Measurements from ENCODE around the gene ADCY10. TPM values are rescaled to one million over a fixed set of nuclear protein-coding genes. Genes with fewer than 3 reads are reported as not detected.

The ADCY10 gene
- total and polyA plus RNA-seq, 9 of the 15 experiments (the other 6 are each of a cell fraction or from before 2014, with no cell fraction given), result 0.08 to 0.86 (median 0.22) TPM

DNA sequence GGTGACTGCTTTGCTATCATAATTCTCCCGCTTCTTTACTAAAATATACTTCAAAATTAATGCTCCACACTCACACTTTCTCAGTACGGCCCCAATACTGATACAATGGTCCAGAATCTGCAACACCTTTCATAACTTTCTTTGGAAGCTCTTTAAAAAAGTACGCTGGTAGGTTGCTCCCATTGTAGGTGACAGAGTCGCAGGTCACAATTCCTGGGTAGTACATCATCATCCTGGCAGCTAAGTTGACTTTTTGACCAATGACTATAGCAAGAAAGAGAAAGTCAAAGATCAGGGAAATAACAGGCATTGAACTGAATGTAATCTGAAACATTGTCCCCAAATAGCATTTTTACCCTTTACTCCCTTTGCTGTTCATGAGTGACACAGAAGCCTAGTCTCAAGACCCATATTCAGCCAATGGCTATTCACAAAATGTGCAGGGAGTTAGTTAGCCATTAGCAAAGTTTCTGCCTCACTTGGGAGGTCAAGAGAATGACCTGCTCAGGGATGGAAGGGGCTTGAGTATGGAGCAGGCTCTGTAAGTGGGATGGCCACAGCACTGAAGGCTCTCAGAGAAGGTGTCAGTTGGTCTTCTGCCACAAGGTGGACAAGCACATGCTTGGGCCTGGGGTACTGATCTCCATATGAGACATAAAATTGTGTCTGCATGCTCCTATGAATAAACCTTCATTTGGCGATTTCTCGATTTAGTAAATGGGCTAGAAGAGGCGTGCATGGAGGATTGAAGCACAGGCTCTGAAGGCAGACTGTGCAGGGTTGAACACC, 35.4 kb downstream of the ADCY10 start (continued):
- TF ChIP-seq, protein P1, sequence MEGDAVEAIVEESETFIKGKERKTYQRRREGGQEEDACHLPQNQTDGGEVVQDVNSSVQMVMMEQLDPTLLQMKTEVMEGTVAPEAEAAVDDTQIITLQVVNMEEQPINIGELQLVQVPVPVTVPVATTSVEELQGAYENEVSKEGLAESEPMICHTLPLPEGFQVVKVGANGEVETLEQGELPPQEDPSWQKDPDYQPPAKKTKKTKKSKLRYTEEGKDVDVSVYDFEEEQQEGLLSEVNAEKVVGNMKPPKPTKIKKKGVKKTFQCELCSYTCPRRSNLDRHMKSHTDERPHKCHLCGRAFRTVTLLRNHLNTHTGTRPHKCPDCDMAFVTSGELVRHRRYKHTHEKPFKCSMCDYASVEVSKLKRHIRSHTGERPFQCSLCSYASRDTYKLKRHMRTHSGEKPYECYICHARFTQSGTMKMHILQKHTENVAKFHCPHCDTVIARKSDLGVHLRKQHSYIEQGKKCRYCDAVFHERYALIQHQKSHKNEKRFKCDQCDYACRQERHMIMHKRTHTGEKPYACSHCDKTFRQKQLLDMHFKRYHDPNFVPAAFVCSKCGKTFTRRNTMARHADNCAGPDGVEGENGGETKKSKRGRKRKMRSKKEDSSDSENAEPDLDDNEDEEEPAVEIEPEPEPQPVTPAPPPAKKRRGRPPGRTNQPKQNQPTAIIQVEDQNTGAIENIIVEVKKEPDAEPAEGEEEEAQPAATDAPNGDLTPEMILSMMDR (IDR thresholded peaks at IDR 0.05 in 2 of 3, conservative IDR thresholded peaks at IDR 0.05 in 1 of 3; ENCODE audit: insufficient read depth in 2 of 3, low read depth in 1 of 3, low read length in 3 of 3), result peak; percentile 37 to 50 (median 44)
- TF ChIP-seq FUS (optimal IDR thresholded peaks at IDR 0.05; ENCODE audit: low read depth, low read length), result no peak
- TF ChIP-seq THRAP3 (IDR thresholded peaks at IDR 0.05; ENCODE audit: borderline replicate concordance), result no peak

DNA sequence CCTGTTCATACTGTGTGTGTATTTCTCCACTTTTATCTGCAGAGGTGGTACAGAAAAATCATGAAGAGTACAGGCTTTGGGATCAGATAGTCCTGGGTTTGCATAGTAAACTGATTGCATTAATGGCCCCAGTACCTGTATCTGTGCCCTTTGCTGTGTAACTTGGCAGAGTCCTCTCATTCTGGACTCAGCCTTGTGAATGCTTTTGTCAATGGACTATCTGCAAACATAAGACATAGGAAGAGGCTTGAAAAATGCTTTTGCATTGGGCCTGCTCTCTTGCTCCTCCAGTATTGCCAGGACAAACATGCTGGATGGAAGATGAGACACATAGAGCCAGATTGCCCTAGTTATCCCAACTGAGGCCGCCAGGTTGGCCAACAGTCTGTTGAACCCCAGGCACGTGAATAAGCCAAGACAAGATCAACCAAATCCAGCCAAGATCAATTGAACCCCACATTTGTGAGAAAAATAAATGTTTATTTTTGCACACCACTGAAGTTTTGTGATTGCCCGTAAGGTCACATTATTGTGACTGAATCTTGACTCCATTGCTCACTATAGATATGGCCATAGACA, 37.2 kb downstream of the ADCY10 start:
- BruUV-seq (replicated peaks), result no TSS peak
- in situ Hi-C loops (cut with MboI) (no loop called here), intact Hi-C loops (cut with micrococcal nuclease) (no loop called here)
- H3K79me2 ChIP-seq (ENCODE audit: control insufficient read depth, insufficient read depth, low read length), result peaks cover 24% of the 10 kb centered on the region
- H3K4me1 ChIP-seq (replicated peaks in 1 of 2; ENCODE audit: control insufficient read depth in 2 of 2, insufficient read depth in 2 of 2, low read length in 2 of 2), result peaks cover 5 to 18% of the 10 kb centered on the region in 2 experiments; a peak in 4 of 5 replicates
- no peak for DNase-seq (ENCODE audit: extremely low read depth in 1 of 4, low spot score in 3 of 4)
- H2AFZ ChIP-seq (ENCODE audit: low read depth, low read length), result no peak overlapping the region
- H3K36me3 ChIP-seq (ENCODE audit: control insufficient read depth, insufficient read depth, low read length), result peaks cover 5% of the 10 kb centered on the region; the same call in 1 of the 3 replicates
- H3K9me1 ChIP-seq (ENCODE audit: control insufficient read depth, insufficient read depth, low read length), result no peaks in the 10 kb centered on the region
- no peak overlapping the region for H3K27ac ChIP-seq (ENCODE audit: extremely low read depth, low read depth, low read length)
- no peaks in the 10 kb centered on the region for H3K9me3 ChIP-seq (replicated peaks; ENCODE audit: control insufficient read depth, insufficient read depth, low read depth, low read length)
- no peak overlapping the region for H3K4me3 ChIP-seq
- 100% methylated on average over 3 of the region's 3 CpGs for WGBS (ENCODE audit: insufficient coverage, low coverage, missing lambda C conversion rate)
- H3K4me2 ChIP-seq (ENCODE audit: insufficient read depth, low read length), result no peak overlapping the region
- ChIA-PET POLR2A (interaction anchor here (2.0 kb wide), 1 partner anchor 11 kb away, joined by 8 read pairs; no protein-coding TSS in a partner anchor), CTCF (ENCODE audit: low intra/inter-chr PET ratio) (no interaction called here)
- no peak overlapping the region for H3K9ac ChIP-seq (ENCODE audit: insufficient read depth in 1 of 2, low read depth in 2 of 2, low read length in 2 of 2)
- no peaks in the 10 kb centered on the region for H4K20me1 ChIP-seq (replicated peaks; ENCODE audit: control insufficient read depth, insufficient read depth, low read length)
- no peaks in the 10 kb centered on the region for H3K27me3 ChIP-seq (ENCODE audit: control insufficient read depth in 2 of 2, insufficient read depth in 2 of 2, low read length in 2 of 2)
- ATAC-seq, result no peak
- FAIRE-seq, result no peak
- TF ChIP-seq MAZ (CRISPR knock-in tag; conservative IDR thresholded peaks at IDR 0.05 in 1 of 2, IDR thresholded peaks at IDR 0.05 in 1 of 2) (no peak), ZNF431 (CRISPR knock-in tag; IDR thresholded peaks at IDR 0.05) (no peak), ZNF766 (CRISPR knock-in tag; conservative IDR thresholded peaks at IDR 0.05) (no peak), NR0B1 (IDR thresholded peaks at IDR 0.05; ENCODE audit: partially characterized antibody) (no peak), ZNF445 (CRISPR knock-in tag; IDR thresholded peaks at IDR 0.05; ENCODE audit: low read depth) (no peak), SMAD3 (CRISPR knock-in tag; conservative IDR thresholded peaks at IDR 0.05) (no peak), CC2D1A (IDR thresholded peaks at IDR 0.05) (no peak), CREBBP (IDR thresholded peaks at IDR 0.05; ENCODE audit: low read depth, low read length) (no peak), POU5F1 (IDR thresholded peaks at IDR 0.05; ENCODE audit: borderline replicate concordance, low read depth, low read length, partially characterized antibody) (no peak), ATF3 (IDR thresholded peaks at IDR 0.05) (no peak), ATF3 (CRISPR knock-in tag; conservative IDR thresholded peaks at IDR 0.05) (no peak), KDM2B (CRISPR knock-in tag; IDR thresholded peaks at IDR 0.05) (no peak), SMAD4 (CRISPR knock-in tag; conservative IDR thresholded peaks at IDR 0.05) (no peak)
